OCI-LY7 (cell line): ENCODE results near the gene PTPRJ.

Experiments
- EZH2phosphoT487 ChIP-seq: fragments of 200-600 bp; sonication (generic); IDR thresholded peaks from 2 replicates; pipeline ENCODE4 v1.6.1; 2018; ENCODE audit warnings: low read depth, borderline replicate concordance, mild to moderate bottlenecking, mixed run types, antibody characterized with exemption, low read length, moderate library complexity, mixed read lengths
- TF ChIP-seq, protein P1 (sequence below): fragments of 200-600 bp; sonication (generic); conservative IDR thresholded peaks from 2 replicates; pipeline ENCODE4 v1.5.1; 2014; ENCODE audit warnings: mild to moderate bottlenecking, antibody characterized with exemption, low read length, moderate library complexity, mixed read lengths

DNA sequence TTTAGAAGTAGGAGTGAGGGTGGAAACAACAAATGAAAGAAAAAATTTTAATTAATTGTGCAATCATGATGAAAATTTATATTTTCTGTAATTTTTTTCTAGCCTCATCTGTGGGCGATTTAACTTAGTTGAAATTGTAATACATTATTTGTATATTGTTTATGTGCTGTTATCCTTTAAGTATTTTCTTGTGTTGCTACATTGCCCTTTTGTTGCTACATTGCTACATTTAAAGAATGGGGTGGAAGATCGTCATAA is 130.1 kb downstream of the PTPRJ start:
- TF ChIP-seq, protein P1, sequence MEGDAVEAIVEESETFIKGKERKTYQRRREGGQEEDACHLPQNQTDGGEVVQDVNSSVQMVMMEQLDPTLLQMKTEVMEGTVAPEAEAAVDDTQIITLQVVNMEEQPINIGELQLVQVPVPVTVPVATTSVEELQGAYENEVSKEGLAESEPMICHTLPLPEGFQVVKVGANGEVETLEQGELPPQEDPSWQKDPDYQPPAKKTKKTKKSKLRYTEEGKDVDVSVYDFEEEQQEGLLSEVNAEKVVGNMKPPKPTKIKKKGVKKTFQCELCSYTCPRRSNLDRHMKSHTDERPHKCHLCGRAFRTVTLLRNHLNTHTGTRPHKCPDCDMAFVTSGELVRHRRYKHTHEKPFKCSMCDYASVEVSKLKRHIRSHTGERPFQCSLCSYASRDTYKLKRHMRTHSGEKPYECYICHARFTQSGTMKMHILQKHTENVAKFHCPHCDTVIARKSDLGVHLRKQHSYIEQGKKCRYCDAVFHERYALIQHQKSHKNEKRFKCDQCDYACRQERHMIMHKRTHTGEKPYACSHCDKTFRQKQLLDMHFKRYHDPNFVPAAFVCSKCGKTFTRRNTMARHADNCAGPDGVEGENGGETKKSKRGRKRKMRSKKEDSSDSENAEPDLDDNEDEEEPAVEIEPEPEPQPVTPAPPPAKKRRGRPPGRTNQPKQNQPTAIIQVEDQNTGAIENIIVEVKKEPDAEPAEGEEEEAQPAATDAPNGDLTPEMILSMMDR = no peak
- no peak for TF ChIP-seq EZH2phosphoT487
